ENCODE results near the gene CFAP61.
A peak's percentile ranks its signal among the peaks of the same experiment; 100 is the strongest.

Gene CFAP61

DNA sequence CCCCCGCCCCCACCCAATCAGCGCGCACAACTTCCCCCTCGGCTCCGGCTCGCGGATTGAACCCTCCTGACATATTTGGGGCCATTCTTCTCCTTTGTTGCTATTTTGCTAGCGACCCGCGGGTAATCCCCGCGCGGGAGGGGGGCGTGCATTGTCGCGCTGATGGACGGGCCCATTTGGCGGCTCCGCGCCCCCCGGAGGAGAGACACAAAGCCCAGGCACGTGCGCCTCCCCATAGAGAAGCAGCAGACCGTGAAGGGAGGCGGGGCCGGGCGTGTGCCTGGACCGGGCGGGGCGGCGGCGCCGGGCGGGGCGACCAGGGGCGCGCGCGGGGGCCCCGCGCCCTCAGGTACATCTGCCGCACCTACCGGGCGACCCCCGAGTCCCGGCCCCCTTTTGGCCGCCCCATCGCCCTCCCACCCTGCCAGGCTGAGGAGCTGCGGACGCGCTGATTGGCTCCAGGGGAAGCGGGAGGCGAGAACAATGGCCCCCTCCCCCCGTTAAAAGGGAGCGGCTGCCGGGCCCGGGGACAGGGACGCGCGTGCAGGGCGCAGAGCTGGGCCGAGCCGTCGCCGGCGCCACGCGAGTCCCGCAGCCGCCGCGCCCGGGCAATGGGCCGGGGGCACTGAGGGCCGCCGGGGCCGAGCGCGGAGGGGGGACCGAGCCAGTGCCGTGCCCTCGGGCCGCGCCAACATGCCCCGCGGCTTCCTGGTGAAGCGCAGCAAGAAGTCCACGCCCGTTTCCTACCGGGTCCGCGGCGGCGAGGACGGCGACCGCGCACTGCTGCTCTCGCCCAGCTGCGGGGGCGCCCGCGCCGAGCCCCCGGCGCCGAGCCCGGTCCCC lies 315.5 kb downstream of the CFAP61 start, which contains the start of gene INSM1:
TSS of gene INSM1 (plus strand) at position 530 of the 843 bp plus-strand sequence. CDS start at position 694, 164 bp downstream.
- DNase-seq: peak in 1 of 2 experiments; percentile 31

- no peak for DNase-seq
These were observed 316.3 kb downstream of the CFAP61 start for GRCh38 chr20:20368418-20369249.

DNA sequence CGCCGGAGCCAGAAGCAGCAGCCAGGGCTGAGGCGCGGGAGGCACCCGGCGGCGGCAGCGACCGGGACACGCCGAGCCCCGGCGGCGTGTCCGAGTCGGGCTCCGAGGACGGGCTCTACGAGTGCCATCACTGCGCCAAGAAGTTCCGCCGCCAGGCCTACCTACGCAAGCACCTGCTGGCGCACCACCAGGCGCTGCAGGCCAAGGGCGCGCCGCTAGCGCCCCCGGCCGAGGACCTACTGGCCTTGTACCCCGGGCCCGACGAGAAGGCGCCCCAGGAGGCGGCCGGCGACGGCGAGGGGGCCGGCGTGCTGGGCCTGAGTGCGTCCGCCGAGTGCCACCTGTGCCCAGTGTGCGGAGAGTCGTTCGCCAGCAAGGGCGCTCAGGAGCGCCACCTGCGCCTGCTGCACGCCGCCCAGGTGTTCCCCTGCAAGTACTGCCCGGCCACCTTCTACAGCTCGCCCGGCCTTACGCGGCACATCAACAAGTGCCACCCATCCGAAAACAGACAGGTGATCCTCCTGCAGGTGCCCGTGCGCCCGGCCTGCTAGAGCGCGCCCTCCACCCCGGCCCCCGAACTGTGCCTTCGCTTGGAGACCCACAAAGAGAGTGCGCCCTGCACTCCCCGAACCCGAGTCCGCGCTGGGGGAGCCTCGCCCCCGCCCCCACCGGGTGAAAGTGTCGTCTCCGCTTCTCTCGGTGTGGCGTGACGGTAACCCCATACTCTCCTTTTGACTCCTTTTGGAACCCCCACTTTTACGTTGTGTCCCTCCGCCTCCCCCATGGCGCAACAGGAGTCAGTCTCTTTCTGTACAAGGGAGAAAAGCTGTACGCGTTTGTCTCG lies 317.1 kb downstream of the CFAP61 start:
- DNase-seq: peak in 1 of 2 experiments; percentile 54

DNA sequence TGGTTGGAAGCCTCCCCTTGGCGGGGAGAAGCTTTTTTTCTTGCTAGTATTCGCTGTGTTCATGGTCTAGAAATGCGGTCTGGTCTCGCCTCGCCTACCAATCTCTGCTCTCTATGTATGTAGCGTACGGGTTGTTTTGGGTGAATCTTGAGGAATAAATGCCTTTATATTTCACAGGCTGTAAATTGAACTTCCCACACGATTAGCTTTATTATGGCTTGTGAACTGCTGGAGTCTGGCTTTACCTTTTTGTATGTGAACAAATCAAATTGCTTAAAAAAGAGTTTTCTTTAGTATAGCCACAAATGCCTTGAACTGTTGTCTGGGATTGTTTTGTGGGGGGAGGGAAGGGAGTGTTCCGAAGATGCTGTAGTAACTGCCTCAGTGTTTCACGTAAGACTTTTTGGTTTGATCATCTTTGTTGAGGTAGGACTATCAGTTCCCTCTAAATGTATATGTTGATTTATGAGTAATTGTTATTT lies 317.8 kb downstream of the CFAP61 start:
- DNase-seq: peak in 1 of 2 experiments; percentile 37

DNA sequence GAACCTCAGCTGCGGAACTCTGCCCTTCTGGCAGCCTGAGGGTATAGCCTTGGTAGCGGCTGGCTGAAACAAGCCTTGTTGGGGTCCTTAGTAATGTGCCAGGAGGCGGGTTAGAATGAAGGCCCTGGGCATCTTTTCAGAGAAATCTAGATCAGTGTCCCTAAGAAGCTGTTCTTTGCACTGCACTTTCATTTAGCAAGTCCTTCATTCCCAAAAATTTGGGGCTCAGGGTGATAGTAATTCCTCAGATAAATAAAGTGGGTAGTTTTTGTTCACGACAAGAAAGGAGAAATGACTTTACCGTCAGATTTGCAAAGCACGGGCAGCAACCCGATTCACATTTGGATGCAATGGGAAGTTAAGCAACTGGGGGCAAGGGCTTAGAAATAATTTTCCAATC lies 318.8 kb downstream of the CFAP61 start:
- DNase-seq: no peak

DNA sequence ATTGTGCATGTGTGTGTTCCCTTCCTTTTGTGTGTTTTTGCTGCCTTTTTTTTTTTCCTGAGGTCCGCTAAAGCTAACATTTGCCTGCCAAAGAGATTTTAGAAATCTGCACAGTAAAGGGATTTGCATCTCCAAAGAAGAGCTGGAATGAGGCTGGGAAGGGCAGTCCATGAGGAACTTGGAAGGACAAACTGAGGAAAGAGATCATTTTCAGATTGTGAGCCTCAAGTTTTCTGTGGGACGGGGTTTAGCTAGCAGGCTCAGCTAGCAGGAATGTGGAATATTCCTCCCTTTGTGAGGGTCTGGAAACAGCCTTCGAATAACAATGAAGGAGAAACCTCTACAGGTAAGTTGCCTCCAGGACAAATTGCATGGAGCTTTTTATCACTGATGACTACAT lies 319.3 kb downstream of the CFAP61 start:
- no peak for DNase-seq

- no peak for DNase-seq
These were observed 320.8 kb downstream of the CFAP61 start for GRCh38 chr20:20373091-20373571.

- DNase-seq: no peak
These were observed 323.5 kb downstream of the CFAP61 start for GRCh38 chr20:20375862-20376261.

- DNase-seq: no peak
These were observed 333.9 kb downstream of the CFAP61 start for GRCh38 chr20:20386192-20386591.

- no peak for DNase-seq
These were observed 338.1 kb downstream of the CFAP61 start for GRCh38 chr20:20390393-20390792.

GRCh38 chr20:20391115-20391514 lies 338.8 kb downstream of the CFAP61 start:
- DNase-seq: no peak

- DNase-seq: no peak
These were observed 339.4 kb downstream of the CFAP61 start for GRCh38 chr20:20391766-20392165.

GRCh38 chr20:20393207-20394120 lies 341.1 kb downstream of the CFAP61 start:
- DNase-seq: no peak

DNA sequence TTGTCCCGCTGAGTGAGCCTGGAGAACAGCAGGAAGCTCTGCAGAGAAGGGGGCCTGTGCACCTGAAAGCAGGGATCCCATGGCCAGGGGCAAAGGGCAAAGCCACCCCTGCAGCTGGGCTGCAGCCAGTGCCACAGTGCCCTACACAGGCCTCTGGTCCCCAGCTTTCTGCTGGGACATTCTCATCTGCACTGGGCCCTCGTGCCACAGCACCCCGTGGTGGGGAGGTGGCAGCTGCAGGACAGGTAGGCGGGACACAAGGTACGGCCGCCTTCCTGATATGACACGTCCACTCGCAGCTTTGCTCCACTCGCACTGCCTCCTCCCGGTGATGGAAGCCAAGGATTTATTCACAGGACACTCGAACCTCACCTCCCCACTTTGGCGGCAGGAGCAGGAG lies 342.8 kb downstream of the CFAP61 start:
- no peak for DNase-seq

DNA sequence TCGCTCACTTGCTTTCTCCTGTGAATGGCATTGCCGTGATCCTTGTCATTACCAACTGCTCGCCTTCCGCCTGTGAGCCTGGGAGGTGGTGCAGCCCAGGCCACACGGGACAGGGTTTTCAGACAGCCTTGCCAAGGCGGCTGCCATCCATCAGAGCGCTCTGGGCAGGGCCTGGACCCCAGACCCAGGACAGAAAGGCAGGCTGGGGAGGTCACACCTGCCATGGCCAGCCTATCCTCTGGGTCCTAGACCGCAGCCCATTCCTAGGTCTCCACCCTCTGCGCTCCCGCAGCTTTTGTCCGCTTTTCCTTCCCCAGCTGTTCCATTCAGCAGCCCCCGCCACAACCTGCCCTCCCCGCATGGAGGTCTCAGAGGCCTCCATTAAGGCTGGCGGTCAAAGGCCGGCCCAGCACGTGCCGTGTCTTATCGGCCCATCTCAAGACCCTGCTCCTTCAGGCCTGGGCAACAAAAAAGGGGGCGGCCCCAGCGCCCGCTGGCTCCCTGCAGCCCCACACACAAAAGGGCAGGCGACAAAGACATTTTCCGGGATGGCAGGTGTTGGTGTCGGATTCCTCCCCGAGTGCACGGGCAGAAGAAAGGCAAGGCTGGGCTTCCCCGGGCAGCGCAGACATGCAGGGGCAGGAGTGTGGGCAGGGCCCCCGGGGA lies 343.7 kb downstream of the CFAP61 start:
- DNase-seq: no peak

DNA sequence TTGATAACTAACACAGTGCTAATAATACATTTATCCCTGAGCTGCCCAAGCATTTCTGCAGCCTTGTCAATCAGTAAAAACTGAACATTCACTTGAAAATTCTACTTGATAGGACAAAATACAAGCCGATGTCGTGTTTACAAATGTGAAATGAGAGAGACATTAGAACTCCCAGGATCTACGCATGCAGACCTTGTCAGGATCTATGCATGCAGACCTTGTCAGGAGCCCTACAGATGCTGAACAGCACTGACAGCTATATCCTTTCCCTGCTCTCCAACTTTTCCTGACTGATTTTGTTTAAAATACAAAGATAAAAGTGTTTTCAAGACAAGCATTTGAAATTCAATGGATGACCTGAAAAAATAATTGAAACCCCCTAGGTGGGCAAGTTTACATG lies 344.5 kb downstream of the CFAP61 start:
- DNase-seq: no peak

- no peak for DNase-seq
These were observed 345.8 kb downstream of the CFAP61 start for GRCh38 chr20:20398123-20398522.

DNA sequence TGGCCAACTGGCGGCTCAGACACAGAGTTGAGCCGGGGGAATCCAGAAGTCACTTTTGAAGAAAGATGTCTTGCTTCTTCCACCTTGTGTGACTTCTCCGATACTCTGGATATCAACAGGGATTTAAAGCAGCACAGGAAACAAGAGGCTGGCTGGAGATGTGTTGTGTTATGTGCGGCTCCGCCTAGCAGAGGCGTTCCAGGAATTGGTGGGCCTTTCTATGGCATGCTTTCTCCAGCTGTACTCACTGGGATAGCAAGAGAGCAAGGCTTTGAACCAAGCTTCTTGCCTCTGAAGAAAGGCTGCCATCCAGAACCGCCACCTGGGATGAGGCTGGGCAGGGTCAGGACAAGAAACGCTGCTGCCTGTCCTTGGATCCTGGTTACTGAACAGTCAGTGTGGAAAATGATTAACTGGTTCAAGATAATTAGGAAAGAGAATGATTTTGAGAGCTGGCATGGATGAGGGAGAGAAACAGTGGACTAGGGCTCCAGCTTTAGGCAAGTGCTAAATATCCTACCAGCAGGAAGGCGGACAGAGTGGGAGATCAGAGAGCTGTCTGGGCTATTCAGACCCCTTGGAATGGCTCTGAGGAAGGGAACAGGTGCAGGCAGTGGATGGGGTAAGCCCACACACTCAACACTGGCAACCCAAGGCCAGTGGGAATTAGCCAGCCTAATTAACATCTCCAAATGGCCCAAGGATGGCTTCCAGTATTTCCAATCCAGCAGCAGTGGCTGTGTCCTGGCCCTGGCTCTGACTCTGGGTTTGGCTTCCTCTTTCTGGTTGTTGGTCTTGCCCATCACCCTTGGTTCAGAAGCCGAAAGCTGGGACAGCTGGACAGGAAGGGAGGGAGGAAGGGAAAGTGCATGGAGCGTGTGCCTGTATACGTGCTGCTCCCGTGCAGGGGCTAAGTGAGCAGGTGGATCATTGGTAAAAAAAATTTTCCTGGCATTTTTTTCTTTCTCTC lies 347.5 kb downstream of the CFAP61 start:
- DNase-seq: no peak

GRCh38 chr20:20401991-20402390 lies 349.7 kb downstream of the CFAP61 start:
- DNase-seq: no peak

- no peak for DNase-seq
These were observed 352.3 kb downstream of the CFAP61 start for GRCh38 chr20:20404633-20405032.
